ENCODE measurements around the gene FOXP1. TPM values are rescaled to one million over a fixed set of nuclear protein-coding genes. Genes with fewer than 3 reads are reported as not detected.
A peak's percentile ranks its signal among the peaks of the same experiment; 100 is the strongest.

Gene FOXP1
- total and polyA plus RNA-seq, 9 of the 15 experiments (the other 6 are each of a cell fraction or from before 2014, with no cell fraction given) = 7.7 to 34.5 (median 13.7) TPM

DNA sequence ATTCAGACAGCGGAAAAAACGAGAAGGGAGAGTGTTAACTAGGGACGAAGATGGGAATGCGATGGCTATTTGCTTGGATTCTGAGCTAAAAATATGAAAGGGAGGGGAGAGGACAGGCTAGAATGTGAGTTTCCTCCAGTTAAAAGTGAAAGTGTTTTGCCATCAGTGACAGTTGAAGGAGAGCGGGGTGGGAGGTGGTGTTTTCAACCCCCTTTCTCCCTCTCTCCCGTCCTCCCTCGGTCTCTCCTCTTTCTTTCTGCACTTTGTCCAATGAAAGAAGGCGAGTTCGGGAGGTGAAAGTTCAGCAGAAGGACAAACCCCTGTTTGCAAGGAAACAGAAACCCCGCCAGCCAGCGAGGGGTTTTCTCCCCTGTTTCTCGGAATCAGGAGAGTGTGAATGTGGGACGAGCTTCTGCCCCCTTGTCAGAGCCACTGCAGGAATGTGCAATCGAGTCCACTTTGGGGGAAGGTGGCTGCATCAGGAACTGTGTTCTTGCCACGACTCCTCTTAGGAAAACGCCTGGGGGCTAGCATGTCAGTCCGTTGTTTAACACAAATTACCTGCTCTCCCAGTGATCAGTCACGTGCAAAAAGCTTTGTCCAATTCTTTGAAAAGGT, 975 bp upstream of the FOXP1 start:
- POLR2A ChIA-PET = interaction anchor here (0.8 kb wide), 1 partner anchor 20 kb away, joined by 3 read pairs; no protein-coding TSS in a partner anchor
- Histone ChIP-seq H3K4me1 (replicated peaks in 1 of 2; ENCODE audit: control insufficient read depth in 2 of 2, insufficient read depth in 2 of 2, low read length in 2 of 2) (peaks cover 4 to 27% of the 10 kb centered on the region in 2 experiments; a peak in 4 of 5 replicates), H4K20me1 (replicated peaks; ENCODE audit: control insufficient read depth, insufficient read depth, low read length) (no peaks in the 10 kb centered on the region), H3K4me3 (peak overlapping the region; percentile 65), H3K27me3 (ENCODE audit: control insufficient read depth in 2 of 2, insufficient read depth in 2 of 2, low read length in 2 of 2) (no peaks in the 10 kb centered on the region), H2AFZ (ENCODE audit: low read depth, low read length) (peak overlapping the region; percentile 84), H3K9me3 (replicated peaks; ENCODE audit: control insufficient read depth, insufficient read depth, low read depth, low read length) (no peaks in the 10 kb centered on the region), H3K36me3 (ENCODE audit: control insufficient read depth, insufficient read depth, low read length) (no peaks in the 10 kb centered on the region), H3K79me2 (ENCODE audit: control insufficient read depth, insufficient read depth, low read length) (peaks cover 34% of the 10 kb centered on the region), H3K9ac (ENCODE audit: insufficient read depth in 1 of 2, low read depth in 2 of 2, low read length in 2 of 2) (peak overlapping the region; percentile 75 to 76; a peak in 3 of 4 replicates), H3K9me1 (ENCODE audit: control insufficient read depth, insufficient read depth, low read length) (no peaks in the 10 kb centered on the region), H3K4me2 (ENCODE audit: insufficient read depth, low read length) (peak overlapping the region; percentile 85), H3K27ac (ENCODE audit: extremely low read depth, low read depth, low read length) (peak overlapping the region; percentile 90)
- CTCF ChIA-PET (ENCODE audit: low intra/inter-chr PET ratio) = interaction anchor here (0.7 kb wide), 1 partner anchor 93 kb away, joined by 3 read pairs; no protein-coding TSS in a partner anchor
- intact Hi-C loops (cut with micrococcal nuclease) (loop anchor here (2.0 to 10.0 kb wide), 8 partner anchors 42 to 1032 kb away; no protein-coding TSS in a partner anchor), in situ Hi-C loops (cut with MboI) (loop anchor here (25.0 kb wide), 1 partner anchor 572 kb away; no protein-coding TSS in a partner anchor)
- WGBS (ENCODE audit: insufficient coverage, low coverage, missing lambda C conversion rate) = under 1% methylated on average over 11 of the region's 18 CpGs
- FAIRE-seq = peak; percentile 93
- DNase-seq (ENCODE audit: extremely low read depth in 1 of 4, low spot score in 3 of 4) = peak; percentile 24 to 83 (median 37)
- TSS peak; percentile 46 for BruUV-seq (replicated peaks)
- peak; percentile 29 for ATAC-seq
- TF ChIP-seq, protein P1, sequence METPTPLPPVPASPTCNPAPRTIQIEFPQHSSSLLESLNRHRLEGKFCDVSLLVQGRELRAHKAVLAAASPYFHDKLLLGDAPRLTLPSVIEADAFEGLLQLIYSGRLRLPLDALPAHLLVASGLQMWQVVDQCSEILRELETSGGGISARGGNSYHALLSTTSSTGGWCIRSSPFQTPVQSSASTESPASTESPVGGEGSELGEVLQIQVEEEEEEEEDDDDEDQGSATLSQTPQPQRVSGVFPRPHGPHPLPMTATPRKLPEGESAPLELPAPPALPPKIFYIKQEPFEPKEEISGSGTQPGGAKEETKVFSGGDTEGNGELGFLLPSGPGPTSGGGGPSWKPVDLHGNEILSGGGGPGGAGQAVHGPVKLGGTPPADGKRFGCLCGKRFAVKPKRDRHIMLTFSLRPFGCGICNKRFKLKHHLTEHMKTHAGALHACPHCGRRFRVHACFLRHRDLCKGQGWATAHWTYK (CRISPR knock-in tag; IDR thresholded peaks at IDR 0.05) = no peak
- TF ChIP-seq EP400 (IDR thresholded peaks at IDR 0.05) (peak; percentile 34; the same call in 1 of the 2 replicates), SLC30A9 (CRISPR knock-in tag; IDR thresholded peaks at IDR 0.05) (no peak), ZNF707 (CRISPR knock-in tag; conservative IDR thresholded peaks at IDR 0.05) (no peak), TAF7 (tag; IDR thresholded peaks at IDR 0.05) (0 out of 2 replicates have a peak, but pooled peaks have one; percentile 43), ZNF644 (tag; IDR thresholded peaks at IDR 0.05; ENCODE audit: low read depth) (0 out of 2 replicates have a peak, but pooled peaks have one; percentile 40), ZNF134 (CRISPR knock-in tag; conservative IDR thresholded peaks at IDR 0.05) (no peak), ZNF274 (IDR thresholded peaks at IDR 0.05; ENCODE audit: borderline replicate concordance, low read depth, low read length) (no peak), YBX1 (IDR thresholded peaks at IDR 0.05) (no peak), POLR2B (IDR thresholded peaks at IDR 0.05; ENCODE audit: low read depth, partially characterized antibody) (peak; percentile 45), TAF9B (IDR thresholded peaks at IDR 0.05; ENCODE audit: partially characterized antibody) (peak; percentile 39), SMAD2 (IDR thresholded peaks at IDR 0.05; ENCODE audit: low read depth, low read length) (no peak), TBL1XR1 (IDR thresholded peaks at IDR 0.05; ENCODE audit: low read length in 2 of 2) (peak in 1 of 2 experiments; percentile 18; a peak in 1 of 4 replicates), RBM22 (IDR thresholded peaks at IDR 0.05; ENCODE audit: low read depth, low read length, poor library complexity, severe bottlenecking) (no peak)
- TF ChIP-seq, protein P2, sequence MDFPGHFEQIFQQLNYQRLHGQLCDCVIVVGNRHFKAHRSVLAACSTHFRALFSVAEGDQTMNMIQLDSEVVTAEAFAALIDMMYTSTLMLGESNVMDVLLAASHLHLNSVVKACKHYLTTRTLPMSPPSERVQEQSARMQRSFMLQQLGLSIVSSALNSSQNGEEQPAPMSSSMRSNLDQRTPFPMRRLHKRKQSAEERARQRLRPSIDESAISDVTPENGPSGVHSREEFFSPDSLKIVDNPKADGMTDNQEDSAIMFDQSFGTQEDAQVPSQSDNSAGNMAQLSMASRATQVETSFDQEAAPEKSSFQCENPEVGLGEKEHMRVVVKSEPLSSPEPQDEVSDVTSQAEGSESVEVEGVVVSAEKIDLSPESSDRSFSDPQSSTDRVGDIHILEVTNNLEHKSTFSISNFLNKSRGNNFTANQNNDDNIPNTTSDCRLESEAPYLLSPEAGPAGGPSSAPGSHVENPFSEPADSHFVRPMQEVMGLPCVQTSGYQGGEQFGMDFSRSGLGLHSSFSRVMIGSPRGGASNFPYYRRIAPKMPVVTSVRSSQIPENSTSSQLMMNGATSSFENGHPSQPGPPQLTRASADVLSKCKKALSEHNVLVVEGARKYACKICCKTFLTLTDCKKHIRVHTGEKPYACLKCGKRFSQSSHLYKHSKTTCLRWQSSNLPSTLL (IDR thresholded peaks at IDR 0.05) = 0 out of 2 replicates have a peak, but pooled peaks have one; percentile 7
- TF ChIP-seq, protein P3, sequence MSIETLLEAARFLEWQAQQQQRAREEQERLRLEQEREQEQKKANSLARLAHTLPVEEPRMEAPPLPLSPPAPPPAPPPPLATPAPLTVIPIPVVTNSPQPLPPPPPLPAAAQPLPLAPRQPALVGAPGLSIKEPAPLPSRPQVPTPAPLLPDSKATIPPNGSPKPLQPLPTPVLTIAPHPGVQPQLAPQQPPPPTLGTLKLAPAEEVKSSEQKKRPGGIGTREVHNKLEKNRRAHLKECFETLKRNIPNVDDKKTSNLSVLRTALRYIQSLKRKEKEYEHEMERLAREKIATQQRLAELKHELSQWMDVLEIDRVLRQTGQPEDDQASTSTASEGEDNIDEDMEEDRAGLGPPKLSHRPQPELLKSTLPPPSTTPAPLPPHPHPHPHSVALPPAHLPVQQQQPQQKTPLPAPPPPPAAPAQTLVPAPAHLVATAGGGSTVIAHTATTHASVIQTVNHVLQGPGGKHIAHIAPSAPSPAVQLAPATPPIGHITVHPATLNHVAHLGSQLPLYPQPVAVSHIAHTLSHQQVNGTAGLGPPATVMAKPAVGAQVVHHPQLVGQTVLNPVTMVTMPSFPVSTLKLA (conservative IDR thresholded peaks at IDR 0.05) = peak in 1 of 2 experiments; percentile 54; a peak in 1 of 4 replicates
